HEK293 (cell line): ENCODE measurements around the gene KRT27.

Experiments used
- GFI1B ChIP-seq: fragments of 450-650 bp; formaldehyde crosslinking; IDR thresholded peaks from 2 replicates; pipeline ENCODE4 v1.5.1; 2016; ENCODE audit warnings: missing biosample characterization, missing genetic modification characterization
- HOXA7 ChIP-seq: sonication (generic); formaldehyde crosslinking; IDR thresholded peaks from 2 replicates; pipeline ENCODE4 v1.8.1; 2022; ENCODE audit warnings: missing genetic modification reagents, borderline replicate concordance
- KLF1 ChIP-seq: fragments of 450-650 bp; formaldehyde crosslinking; IDR thresholded peaks from 2 replicates; pipeline ENCODE4 v1.5.1; 2016; ENCODE audit warnings: missing biosample characterization, missing genetic modification characterization
- SP2 ChIP-seq: fragments of 450-650 bp; formaldehyde crosslinking; IDR thresholded peaks from 2 replicates; pipeline ENCODE4 v1.5.1; 2016; ENCODE audit warnings: missing biosample characterization, missing genetic modification characterization
- ZNF140 ChIP-seq: fragments of 450-650 bp; formaldehyde crosslinking; IDR thresholded peaks from 2 replicates; pipeline ENCODE4 v1.5.1; 2016; ENCODE audit warnings: missing biosample characterization, missing genetic modification characterization
- ZNF394 ChIP-seq: fragments of 450-650 bp; formaldehyde crosslinking; IDR thresholded peaks from 2 replicates; pipeline ENCODE4 v1.5.1; 2016; ENCODE audit warnings: missing biosample characterization, missing genetic modification characterization, mild to moderate bottlenecking, moderate library complexity, borderline replicate concordance
- ZNF433 ChIP-seq: fragments of 450-650 bp; formaldehyde crosslinking; IDR thresholded peaks from 2 replicates; pipeline ENCODE4 v1.5.1; 2016; ENCODE audit warnings: missing biosample characterization, missing genetic modification characterization, low read depth
- ZNF521 ChIP-seq: fragments of 450-650 bp; formaldehyde crosslinking; IDR thresholded peaks from 2 replicates; pipeline ENCODE4 v1.5.1; 2017; ENCODE audit warnings: missing biosample characterization, mild to moderate bottlenecking, missing genetic modification characterization
- ZNF585B ChIP-seq: fragments of 450-650 bp; formaldehyde crosslinking; IDR thresholded peaks from 2 replicates; pipeline ENCODE4 v1.5.1; 2016; ENCODE audit warnings: missing biosample characterization, missing genetic modification characterization
- ZNF596 ChIP-seq: fragments of 450-650 bp; IDR thresholded peaks from 2 replicates; pipeline ENCODE4 v1.5.0; 2018; ENCODE audit warnings: missing biosample characterization, mild to moderate bottlenecking, missing genetic modification characterization, moderate library complexity
- ZNF747 ChIP-seq: fragments of 450-650 bp; formaldehyde crosslinking; IDR thresholded peaks from 2 replicates; pipeline ENCODE4 v1.5.1; 2016; ENCODE audit warnings: missing biosample characterization, missing genetic modification characterization
- TF ChIP-seq, protein P1 (sequence below): fragments of 450-650 bp; formaldehyde crosslinking; IDR thresholded peaks from 2 replicates; pipeline ENCODE4 v1.5.1; 2017; ENCODE audit warnings: missing biosample characterization, mild to moderate bottlenecking, missing genetic modification characterization, moderate library complexity
- TF ChIP-seq, protein P2 (sequence below): fragments of 450-650 bp; formaldehyde crosslinking; IDR thresholded peaks from 2 replicates; pipeline ENCODE4 v1.5.1; 2016; ENCODE audit warnings: missing biosample characterization, missing genetic modification characterization
- TF ChIP-seq, protein P3 (sequence below): fragments of 450-650 bp; formaldehyde crosslinking; IDR thresholded peaks from 2 replicates; pipeline ENCODE4 v1.5.1; 2016; ENCODE audit warnings: missing biosample characterization, missing genetic modification characterization
- TF ChIP-seq, protein P4 (sequence below): fragments of 450-650 bp; formaldehyde crosslinking; conservative IDR thresholded peaks from 2 replicates; pipeline ENCODE4 v1.5.1; 2016; ENCODE audit warnings: low read depth, missing biosample characterization, missing genetic modification characterization
- TF ChIP-seq, protein P5 (sequence below): fragments of 450-650 bp; formaldehyde crosslinking; IDR thresholded peaks from 2 replicates; pipeline ENCODE4 v1.5.1; 2017; ENCODE audit warnings: missing biosample characterization, missing genetic modification characterization

KRT27 gene

DNA sequence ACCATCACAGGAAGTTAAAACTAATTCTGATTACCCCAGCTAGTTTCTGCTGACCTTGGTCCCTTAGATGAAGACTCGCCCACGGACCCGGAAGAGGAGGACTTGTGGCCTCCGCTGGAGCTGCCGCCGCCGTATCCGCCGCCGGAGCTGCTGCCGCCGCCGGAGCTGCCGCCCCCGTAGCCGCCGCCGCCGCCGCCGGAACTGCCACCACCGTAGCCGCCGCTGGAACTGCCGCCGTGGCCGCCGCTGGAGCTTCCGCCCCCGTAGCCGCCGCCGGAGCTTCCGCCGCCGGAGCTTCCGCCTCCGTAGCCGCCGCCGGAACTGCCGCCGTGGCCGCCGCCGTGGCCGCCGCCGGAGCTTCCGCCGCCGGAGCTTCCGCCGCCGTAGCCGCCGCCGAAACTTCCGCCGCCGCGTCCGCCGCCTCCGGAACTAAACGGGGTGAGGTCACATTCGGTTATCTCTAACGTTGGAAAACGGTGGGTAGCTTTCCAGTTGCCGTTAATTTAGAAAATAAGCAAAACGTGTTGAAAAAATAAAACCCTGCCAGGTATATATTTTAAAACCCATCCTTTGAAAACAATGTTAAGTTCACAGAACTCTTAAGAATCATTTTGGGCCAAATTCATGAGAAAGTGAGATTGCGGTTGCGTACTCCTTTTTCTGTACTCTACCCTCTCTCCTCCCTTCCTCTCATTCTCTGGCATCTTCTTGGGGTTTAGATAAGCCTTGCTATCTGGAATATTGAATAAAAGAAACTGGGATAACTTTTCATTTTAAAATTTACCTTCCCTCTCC lies 36.6 kb upstream of the KRT27 start (continued):
- TF ChIP-seq ZNF521 (tag by site-specific recombination) (no peak), GFI1B (tag by site-specific recombination) (no peak), ZNF585B (tag by site-specific recombination) (no peak), ZNF140 (tag by site-specific recombination) (no peak), ZNF433 (tag by site-specific recombination) (no peak), SP2 (peak; percentile 29; the same call in 1 of the 2 replicates), KLF1 (tag by site-specific recombination) (no peak), ZNF394 (tag by site-specific recombination) (no peak), ZNF747 (tag by site-specific recombination) (no peak), ZNF596 (no peak), HOXA7 (CRISPR knock-in tag) (no peak)
- TF ChIP-seq, protein P1, sequence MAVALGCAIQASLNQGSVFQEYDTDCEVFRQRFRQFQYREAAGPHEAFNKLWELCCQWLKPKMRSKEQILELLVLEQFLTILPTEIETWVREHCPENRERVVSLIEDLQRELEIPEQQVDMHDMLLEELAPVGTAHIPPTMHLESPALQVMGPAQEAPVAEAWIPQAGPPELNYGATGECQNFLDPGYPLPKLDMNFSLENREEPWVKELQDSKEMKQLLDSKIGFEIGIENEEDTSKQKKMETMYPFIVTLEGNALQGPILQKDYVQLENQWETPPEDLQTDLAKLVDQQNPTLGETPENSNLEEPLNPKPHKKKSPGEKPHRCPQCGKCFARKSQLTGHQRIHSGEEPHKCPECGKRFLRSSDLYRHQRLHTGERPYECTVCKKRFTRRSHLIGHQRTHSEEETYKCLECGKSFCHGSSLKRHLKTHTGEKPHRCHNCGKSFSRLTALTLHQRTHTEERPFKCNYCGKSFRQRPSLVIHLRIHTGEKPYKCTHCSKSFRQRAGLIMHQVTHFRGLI (tag by site-specific recombination): no peak
- TF ChIP-seq, protein P2, sequence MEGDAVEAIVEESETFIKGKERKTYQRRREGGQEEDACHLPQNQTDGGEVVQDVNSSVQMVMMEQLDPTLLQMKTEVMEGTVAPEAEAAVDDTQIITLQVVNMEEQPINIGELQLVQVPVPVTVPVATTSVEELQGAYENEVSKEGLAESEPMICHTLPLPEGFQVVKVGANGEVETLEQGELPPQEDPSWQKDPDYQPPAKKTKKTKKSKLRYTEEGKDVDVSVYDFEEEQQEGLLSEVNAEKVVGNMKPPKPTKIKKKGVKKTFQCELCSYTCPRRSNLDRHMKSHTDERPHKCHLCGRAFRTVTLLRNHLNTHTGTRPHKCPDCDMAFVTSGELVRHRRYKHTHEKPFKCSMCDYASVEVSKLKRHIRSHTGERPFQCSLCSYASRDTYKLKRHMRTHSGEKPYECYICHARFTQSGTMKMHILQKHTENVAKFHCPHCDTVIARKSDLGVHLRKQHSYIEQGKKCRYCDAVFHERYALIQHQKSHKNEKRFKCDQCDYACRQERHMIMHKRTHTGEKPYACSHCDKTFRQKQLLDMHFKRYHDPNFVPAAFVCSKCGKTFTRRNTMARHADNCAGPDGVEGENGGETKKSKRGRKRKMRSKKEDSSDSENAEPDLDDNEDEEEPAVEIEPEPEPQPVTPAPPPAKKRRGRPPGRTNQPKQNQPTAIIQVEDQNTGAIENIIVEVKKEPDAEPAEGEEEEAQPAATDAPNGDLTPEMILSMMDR (tag by site-specific recombination): no peak
- TF ChIP-seq, protein P3, sequence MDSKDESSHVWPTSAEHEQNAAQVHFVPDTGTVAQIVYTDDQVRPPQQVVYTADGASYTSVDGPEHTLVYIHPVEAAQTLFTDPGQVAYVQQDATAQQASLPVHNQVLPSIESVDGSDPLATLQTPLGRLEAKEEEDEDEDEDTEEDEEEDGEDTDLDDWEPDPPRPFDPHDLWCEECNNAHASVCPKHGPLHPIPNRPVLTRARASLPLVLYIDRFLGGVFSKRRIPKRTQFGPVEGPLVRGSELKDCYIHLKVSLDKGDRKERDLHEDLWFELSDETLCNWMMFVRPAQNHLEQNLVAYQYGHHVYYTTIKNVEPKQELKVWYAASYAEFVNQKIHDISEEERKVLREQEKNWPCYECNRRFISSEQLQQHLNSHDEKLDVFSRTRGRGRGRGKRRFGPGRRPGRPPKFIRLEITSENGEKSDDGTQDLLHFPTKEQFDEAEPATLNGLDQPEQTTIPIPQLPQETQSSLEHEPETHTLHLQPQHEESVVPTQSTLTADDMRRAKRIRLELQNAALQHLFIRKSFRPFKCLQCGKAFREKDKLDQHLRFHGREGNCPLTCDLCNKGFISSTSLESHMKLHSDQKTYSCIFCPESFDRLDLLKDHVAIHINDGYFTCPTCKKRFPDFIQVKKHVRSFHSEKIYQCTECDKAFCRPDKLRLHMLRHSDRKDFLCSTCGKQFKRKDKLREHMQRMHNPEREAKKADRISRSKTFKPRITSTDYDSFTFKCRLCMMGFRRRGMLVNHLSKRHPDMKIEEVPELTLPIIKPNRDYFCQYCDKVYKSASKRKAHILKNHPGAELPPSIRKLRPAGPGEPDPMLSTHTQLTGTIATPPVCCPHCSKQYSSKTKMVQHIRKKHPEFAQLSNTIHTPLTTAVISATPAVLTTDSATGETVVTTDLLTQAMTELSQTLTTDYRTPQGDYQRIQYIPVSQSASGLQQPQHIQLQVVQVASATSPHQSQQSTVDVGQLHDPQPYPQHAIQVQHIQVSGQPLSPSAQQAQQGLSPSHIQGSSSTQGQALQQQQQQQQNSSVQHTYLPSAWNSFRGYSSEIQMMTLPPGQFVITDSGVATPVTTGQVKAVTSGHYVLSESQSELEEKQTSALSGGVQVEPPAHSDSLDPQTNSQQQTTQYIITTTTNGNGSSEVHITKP (tag by site-specific recombination): peak; percentile 57
- TF ChIP-seq, protein P4, sequence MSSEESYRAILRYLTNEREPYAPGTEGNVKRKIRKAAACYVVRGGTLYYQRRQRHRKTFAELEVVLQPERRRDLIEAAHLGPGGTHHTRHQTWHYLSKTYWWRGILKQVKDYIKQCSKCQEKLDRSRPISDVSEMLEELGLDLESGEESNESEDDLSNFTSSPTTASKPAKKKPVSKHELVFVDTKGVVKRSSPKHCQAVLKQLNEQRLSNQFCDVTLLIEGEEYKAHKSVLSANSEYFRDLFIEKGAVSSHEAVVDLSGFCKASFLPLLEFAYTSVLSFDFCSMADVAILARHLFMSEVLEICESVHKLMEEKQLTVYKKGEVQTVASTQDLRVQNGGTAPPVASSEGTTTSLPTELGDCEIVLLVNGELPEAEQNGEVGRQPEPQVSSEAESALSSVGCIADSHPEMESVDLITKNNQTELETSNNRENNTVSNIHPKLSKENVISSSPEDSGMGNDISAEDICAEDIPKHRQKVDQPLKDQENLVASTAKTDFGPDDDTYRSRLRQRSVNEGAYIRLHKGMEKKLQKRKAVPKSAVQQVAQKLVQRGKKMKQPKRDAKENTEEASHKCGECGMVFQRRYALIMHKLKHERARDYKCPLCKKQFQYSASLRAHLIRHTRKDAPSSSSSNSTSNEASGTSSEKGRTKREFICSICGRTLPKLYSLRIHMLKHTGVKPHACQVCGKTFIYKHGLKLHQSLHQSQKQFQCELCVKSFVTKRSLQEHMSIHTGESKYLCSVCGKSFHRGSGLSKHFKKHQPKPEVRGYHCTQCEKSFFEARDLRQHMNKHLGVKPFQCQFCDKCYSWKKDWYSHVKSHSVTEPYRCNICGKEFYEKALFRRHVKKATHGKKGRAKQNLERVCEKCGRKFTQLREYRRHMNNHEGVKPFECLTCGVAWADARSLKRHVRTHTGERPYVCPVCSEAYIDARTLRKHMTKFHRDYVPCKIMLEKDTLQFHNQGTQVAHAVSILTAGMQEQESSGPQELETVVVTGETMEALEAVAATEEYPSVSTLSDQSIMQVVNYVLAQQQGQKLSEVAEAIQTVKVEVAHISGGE (tag by site-specific recombination): peak; percentile 66
- TF ChIP-seq, protein P5, sequence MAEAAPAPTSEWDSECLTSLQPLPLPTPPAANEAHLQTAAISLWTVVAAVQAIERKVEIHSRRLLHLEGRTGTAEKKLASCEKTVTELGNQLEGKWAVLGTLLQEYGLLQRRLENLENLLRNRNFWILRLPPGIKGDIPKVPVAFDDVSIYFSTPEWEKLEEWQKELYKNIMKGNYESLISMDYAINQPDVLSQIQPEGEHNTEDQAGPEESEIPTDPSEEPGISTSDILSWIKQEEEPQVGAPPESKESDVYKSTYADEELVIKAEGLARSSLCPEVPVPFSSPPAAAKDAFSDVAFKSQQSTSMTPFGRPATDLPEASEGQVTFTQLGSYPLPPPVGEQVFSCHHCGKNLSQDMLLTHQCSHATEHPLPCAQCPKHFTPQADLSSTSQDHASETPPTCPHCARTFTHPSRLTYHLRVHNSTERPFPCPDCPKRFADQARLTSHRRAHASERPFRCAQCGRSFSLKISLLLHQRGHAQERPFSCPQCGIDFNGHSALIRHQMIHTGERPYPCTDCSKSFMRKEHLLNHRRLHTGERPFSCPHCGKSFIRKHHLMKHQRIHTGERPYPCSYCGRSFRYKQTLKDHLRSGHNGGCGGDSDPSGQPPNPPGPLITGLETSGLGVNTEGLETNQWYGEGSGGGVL (tag by site-specific recombination): no peak
